Measurements from ENCODE around the gene PDGFD. TPM values are rescaled to one million over a fixed set of nuclear protein-coding genes. Genes with fewer than 3 reads are reported as not detected.

The PDGFD gene
- total and polyA plus RNA-seq, 12 donors: 6.0 to 17.5 (median 10.7) TPM

DNA sequence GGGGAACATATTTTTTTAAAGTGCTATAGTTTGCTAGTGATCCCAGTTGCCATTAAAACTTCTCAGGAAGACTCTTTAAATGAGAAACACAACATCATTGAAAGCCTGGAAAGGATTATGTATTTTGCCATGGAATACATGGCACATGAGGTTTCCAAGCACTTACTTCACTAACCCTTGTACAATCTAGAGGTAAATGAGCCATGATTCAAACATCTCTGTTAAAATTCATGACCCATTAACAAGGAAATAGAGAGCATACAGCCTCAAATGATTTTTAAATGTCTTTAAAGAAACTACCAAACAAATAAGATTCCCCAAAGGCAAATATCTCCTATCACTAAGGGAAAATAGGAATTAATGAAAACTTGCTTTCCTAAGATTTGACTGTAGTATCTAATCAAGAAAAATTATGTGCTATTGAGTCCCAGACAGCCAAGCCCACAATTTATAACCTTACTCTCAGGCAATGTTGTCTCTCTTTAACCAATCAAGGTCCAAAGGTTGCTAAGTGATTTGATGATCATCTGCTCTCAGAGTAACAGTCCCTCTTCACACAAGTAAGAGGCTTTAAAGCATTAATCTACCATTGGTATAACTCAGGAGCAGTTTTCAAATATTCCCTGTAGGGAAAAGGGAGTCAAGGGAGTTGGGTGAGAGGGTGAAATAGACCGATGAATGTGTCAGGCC, 219.6 kb downstream of the PDGFD start:
- ATAC-seq: no peak
- H3K36me3 ChIP-seq: peaks cover 0 to 10% (median 0%) of the 10 kb centered on the region in 9 donors
- no peak for DNase-seq
- TF ChIP-seq, protein P1, sequence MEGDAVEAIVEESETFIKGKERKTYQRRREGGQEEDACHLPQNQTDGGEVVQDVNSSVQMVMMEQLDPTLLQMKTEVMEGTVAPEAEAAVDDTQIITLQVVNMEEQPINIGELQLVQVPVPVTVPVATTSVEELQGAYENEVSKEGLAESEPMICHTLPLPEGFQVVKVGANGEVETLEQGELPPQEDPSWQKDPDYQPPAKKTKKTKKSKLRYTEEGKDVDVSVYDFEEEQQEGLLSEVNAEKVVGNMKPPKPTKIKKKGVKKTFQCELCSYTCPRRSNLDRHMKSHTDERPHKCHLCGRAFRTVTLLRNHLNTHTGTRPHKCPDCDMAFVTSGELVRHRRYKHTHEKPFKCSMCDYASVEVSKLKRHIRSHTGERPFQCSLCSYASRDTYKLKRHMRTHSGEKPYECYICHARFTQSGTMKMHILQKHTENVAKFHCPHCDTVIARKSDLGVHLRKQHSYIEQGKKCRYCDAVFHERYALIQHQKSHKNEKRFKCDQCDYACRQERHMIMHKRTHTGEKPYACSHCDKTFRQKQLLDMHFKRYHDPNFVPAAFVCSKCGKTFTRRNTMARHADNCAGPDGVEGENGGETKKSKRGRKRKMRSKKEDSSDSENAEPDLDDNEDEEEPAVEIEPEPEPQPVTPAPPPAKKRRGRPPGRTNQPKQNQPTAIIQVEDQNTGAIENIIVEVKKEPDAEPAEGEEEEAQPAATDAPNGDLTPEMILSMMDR (IDR thresholded peaks at IDR 0.05): no peak
- no peaks in the 10 kb centered on the region for H3K9me3 ChIP-seq
- intact Hi-C loops (cut with DNase I): no loop called here
- no peak overlapping the region for H3K4me3 ChIP-seq
- no peaks in the 10 kb centered on the region for H3K27me3 ChIP-seq
- H3K27ac ChIP-seq: no peak overlapping the region
- WGBS, 2 donors: 97 to 98% methylated on average over 1 of the region's 1 CpG
- H3K4me1 ChIP-seq: peaks cover 0 to 17% (median 7%) of the 10 kb centered on the region in 9 donors

DNA sequence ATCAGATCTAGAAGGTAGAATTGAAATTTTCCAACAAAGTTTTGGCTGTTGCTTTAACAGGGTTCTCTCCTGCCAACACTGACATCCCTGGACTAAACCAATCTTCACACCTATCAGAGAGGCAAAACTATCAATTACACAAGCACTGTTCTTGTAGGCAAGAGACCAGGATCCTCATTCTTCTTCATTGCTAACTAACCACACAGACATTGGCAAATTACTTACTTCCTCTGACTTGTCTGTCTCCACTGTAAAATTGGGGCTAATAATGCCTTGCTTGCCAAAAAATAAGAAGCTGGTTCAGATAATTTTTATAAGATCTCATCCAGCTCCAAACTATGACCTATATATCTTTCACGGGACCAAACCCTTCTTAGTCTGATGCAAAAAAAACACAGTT, 221.3 kb downstream of the PDGFD start:
- WGBS, 2 donors: 90 to 95% methylated on average over 1 of the region's 1 CpG
- TF ChIP-seq, protein P1 (IDR thresholded peaks at IDR 0.05): no peak
- Histone ChIP-seq H3K27me3 (no peaks in the 10 kb centered on the region), H3K4me1 (peaks cover 0 to 11% (median under 1%) of the 10 kb centered on the region in 9 donors), H3K27ac (no peak overlapping the region), H3K36me3 (peaks cover 0 to 10% (median 0%) of the 10 kb centered on the region in 9 donors), H3K9me3 (no peaks in the 10 kb centered on the region), H3K4me3 (no peak overlapping the region)
- no peak for ATAC-seq
- DNase-seq: no peak
- intact Hi-C loops (cut with DNase I): no loop called here

DNA sequence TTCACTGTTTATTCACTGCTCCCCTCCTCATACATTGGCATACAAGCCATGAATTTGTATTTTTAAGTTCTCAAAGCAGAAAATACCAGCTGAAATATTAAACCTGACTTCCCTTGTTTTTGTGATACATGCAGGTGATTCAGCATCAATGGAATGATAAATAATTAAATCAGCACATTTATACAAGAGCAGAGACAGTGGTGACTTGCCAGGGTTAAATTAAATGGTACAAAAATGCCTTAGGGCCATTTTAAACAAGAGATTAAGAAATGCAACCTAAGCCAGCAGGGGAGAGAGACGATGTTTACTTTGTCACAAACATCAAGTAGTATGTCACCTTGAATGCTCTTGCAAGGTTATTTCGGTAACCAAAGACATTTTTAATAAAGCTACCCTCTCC, 223.4 kb downstream of the PDGFD start:
- H3K36me3 ChIP-seq: peaks cover 0 to 10% (median 0%) of the 10 kb centered on the region in 9 donors
- 43 to 63% methylated on average over 2 of the region's 2 CpGs for WGBS, 2 donors
- H3K4me1 ChIP-seq: no peaks in the 10 kb centered on the region
- no peaks in the 10 kb centered on the region for H3K9me3 ChIP-seq
- no peak overlapping the region for H3K4me3 ChIP-seq
- ATAC-seq (no peak), DNase-seq (no peak)
- H3K27ac ChIP-seq: no peak overlapping the region
- intact Hi-C loops (cut with DNase I): no loop called here
- TF ChIP-seq, protein P1 (IDR thresholded peaks at IDR 0.05): no peak
- H3K27me3 ChIP-seq: no peaks in the 10 kb centered on the region

DNA sequence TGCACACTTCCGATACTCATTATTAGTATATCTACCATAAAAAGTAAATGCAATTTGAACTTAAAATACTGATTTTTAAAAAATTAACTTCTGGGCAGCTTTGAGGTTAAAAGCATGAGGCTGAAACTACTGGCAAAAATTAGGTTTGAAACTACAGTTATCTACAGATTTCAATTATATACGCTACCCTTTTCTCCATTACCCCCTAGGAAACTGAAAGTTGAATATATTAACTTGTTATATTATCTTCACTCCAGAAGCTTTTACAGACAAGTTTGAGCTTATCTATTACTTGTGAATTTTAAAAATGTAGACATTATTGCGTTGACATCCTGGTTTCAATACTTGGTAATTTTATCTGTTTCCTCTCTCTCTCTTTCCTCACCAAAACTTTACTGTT, 224.3 kb downstream of the PDGFD start:
- DNase-seq: no peak
- Histone ChIP-seq H3K9me3 (no peaks in the 10 kb centered on the region), H3K4me1 (no peaks in the 10 kb centered on the region), H3K36me3 (peaks cover 0 to 10% (median 0%) of the 10 kb centered on the region in 9 donors), H3K4me3 (no peak overlapping the region), H3K27me3 (no peaks in the 10 kb centered on the region), H3K27ac (no peak overlapping the region)
- 88 to 90% methylated on average over 3 of the region's 3 CpGs for WGBS, 2 donors
- intact Hi-C loops (cut with DNase I): no loop called here
- ATAC-seq: no peak
- TF ChIP-seq, protein P1 (IDR thresholded peaks at IDR 0.05): no peak

Data from heart right ventricle (tissue), 16 donors.